ENCODE data around the gene NCAPD3.

NCAPD3 gene

GRCh38 chr11:134120143-134120850 is 103.5 kb downstream of the NCAPD3 start:
- DNase-seq (ENCODE audit: low spot score) = no peak
- WGBS, 2 donors (ENCODE audit: extremely low coverage in 2 of 2, insufficient read length in 2 of 2, insufficient replicate concordance in 1 of 2) = no CpG with 5 or more reads among the region's 13 CpGs
- no peak overlapping the region for H4K91ac ChIP-seq (ENCODE audit: low read depth, low read length, poor library complexity)
- H3K27me3 ChIP-seq (ENCODE audit: control insufficient read depth in 3 of 3, insufficient read depth in 3 of 3, low read depth in 1 of 3, low read length in 3 of 3) = peaks cover 0 to 2% (median 0%) of the 10 kb centered on the region in 3 experiments
- H3K79me1 ChIP-seq (ENCODE audit: low read depth, low read length) = peaks cover 3% of the 10 kb centered on the region
- no peak overlapping the region for H2BK12ac ChIP-seq (ENCODE audit: low read length)
- no peak overlapping the region for H3K27ac ChIP-seq (replicated peaks; ENCODE audit: low read length)
- no peak overlapping the region for H3K18ac ChIP-seq (ENCODE audit: low read length)
- no peak overlapping the region for H2AFZ ChIP-seq (ENCODE audit: low read length)
- no peak overlapping the region for H3K9ac ChIP-seq (ENCODE audit: low read depth, low read length, poor library complexity)
- H2BK120ac ChIP-seq (ENCODE audit: low read depth, low read length) = no peak overlapping the region
- peaks cover 0 to 6% of the 10 kb centered on the region in 2 donors for H3K36me3 ChIP-seq (replicated peaks in 1 of 2; ENCODE audit: control insufficient read depth in 2 of 2, insufficient read depth in 2 of 2, low read length in 2 of 2)
- no peak overlapping the region for H3K23ac ChIP-seq (ENCODE audit: low read depth, low read length, poor library complexity)
- H3K4me1 ChIP-seq (ENCODE audit: control insufficient read depth in 2 of 2, insufficient read depth in 1 of 2, low read depth in 1 of 2, low read length in 2 of 2) = peaks cover 10 to 27% of the 10 kb centered on the region in 2 donors
- no peak overlapping the region for H3K14ac ChIP-seq (ENCODE audit: low read length)
- no peak overlapping the region for H2AK5ac ChIP-seq (ENCODE audit: low read depth, low read length)
- H3K4ac ChIP-seq (ENCODE audit: low read length) = no peak overlapping the region
- H2BK15ac ChIP-seq (ENCODE audit: low read length) = no peak overlapping the region
- no peak overlapping the region for H3K4me2 ChIP-seq (ENCODE audit: insufficient read depth, low read length, poor library complexity, severe bottlenecking)
- no peaks in the 10 kb centered on the region for H3K9me3 ChIP-seq (replicated peaks in 1 of 2; ENCODE audit: control insufficient read depth in 2 of 2, insufficient read depth in 1 of 2, low read depth in 1 of 2, low read length in 2 of 2)
- no peak overlapping the region for H4K8ac ChIP-seq (ENCODE audit: low read depth, low read length)
- no peak overlapping the region for H3K4me3 ChIP-seq (ENCODE audit: low read length in 2 of 2)
- no peak overlapping the region for H2BK5ac ChIP-seq (ENCODE audit: low read length)

- no CpG with 5 or more reads among the region's 3 CpGs for WGBS, 2 donors (ENCODE audit: extremely low coverage in 2 of 2, insufficient read length in 2 of 2, insufficient replicate concordance in 1 of 2)
- Histone ChIP-seq H4K8ac (ENCODE audit: low read depth, low read length) (no peak overlapping the region), H2AFZ (ENCODE audit: low read length) (no peak overlapping the region), H2BK5ac (ENCODE audit: low read length) (no peak overlapping the region), H3K27me3 (ENCODE audit: control insufficient read depth in 3 of 3, insufficient read depth in 3 of 3, low read depth in 1 of 3, low read length in 3 of 3) (peaks cover 0 to under 1% (median 0%) of the 10 kb centered on the region in 3 experiments), H3K9ac (ENCODE audit: low read depth, low read length, poor library complexity) (no peak overlapping the region), H3K4me1 (ENCODE audit: control insufficient read depth in 2 of 2, insufficient read depth in 1 of 2, low read depth in 1 of 2, low read length in 2 of 2) (peaks cover 10 to 20% of the 10 kb centered on the region in 2 donors), H3K14ac (ENCODE audit: low read length) (no peak overlapping the region), H3K36me3 (replicated peaks in 1 of 2; ENCODE audit: control insufficient read depth in 2 of 2, insufficient read depth in 2 of 2, low read length in 2 of 2) (peaks cover 0 to 6% of the 10 kb centered on the region in 2 donors), H3K23ac (ENCODE audit: low read depth, low read length, poor library complexity) (no peak overlapping the region), H3K4me2 (ENCODE audit: insufficient read depth, low read length, poor library complexity, severe bottlenecking) (no peak overlapping the region), H3K4me3 (ENCODE audit: low read length in 2 of 2) (no peak overlapping the region), H2BK120ac (ENCODE audit: low read depth, low read length) (no peak overlapping the region), H3K79me1 (ENCODE audit: low read depth, low read length) (peaks cover 3% of the 10 kb centered on the region), H4K91ac (ENCODE audit: low read depth, low read length, poor library complexity) (no peak overlapping the region), H3K9me3 (replicated peaks in 1 of 2; ENCODE audit: control insufficient read depth in 2 of 2, insufficient read depth in 1 of 2, low read depth in 1 of 2, low read length in 2 of 2) (no peaks in the 10 kb centered on the region), H2AK5ac (ENCODE audit: low read depth, low read length) (no peak overlapping the region), H3K18ac (ENCODE audit: low read length) (no peak overlapping the region), H3K27ac (replicated peaks; ENCODE audit: low read length) (no peak overlapping the region), H3K4ac (ENCODE audit: low read length) (no peak overlapping the region), H2BK15ac (ENCODE audit: low read length) (no peak overlapping the region), H2BK12ac (ENCODE audit: low read length) (no peak overlapping the region)
- no peak for DNase-seq (ENCODE audit: low spot score)
These were observed 104.7 kb downstream of the NCAPD3 start for GRCh38 chr11:134119094-134119493.

- no peak for DNase-seq (ENCODE audit: low spot score)
- no peak overlapping the region for H3K4me3 ChIP-seq (ENCODE audit: low read length in 2 of 2)
- H3K9ac ChIP-seq (ENCODE audit: low read depth, low read length, poor library complexity) = no peak overlapping the region
- no peak overlapping the region for H3K23ac ChIP-seq (ENCODE audit: low read depth, low read length, poor library complexity)
- peaks cover 0 to 4% of the 10 kb centered on the region in 2 donors for H3K36me3 ChIP-seq (replicated peaks in 1 of 2; ENCODE audit: control insufficient read depth in 2 of 2, insufficient read depth in 2 of 2, low read length in 2 of 2)
- H2BK12ac ChIP-seq (ENCODE audit: low read length) = no peak overlapping the region
- no peak overlapping the region for H2BK15ac ChIP-seq (ENCODE audit: low read length)
- H2AFZ ChIP-seq (ENCODE audit: low read length) = no peak overlapping the region
- H3K79me1 ChIP-seq (ENCODE audit: low read depth, low read length) = peaks cover 3% of the 10 kb centered on the region
- H2BK5ac ChIP-seq (ENCODE audit: low read length) = no peak overlapping the region
- H3K9me3 ChIP-seq (replicated peaks in 1 of 2; ENCODE audit: control insufficient read depth in 2 of 2, insufficient read depth in 1 of 2, low read depth in 1 of 2, low read length in 2 of 2) = no peaks in the 10 kb centered on the region
- no peak overlapping the region for H3K4ac ChIP-seq (ENCODE audit: low read length)
- H2AK5ac ChIP-seq (ENCODE audit: low read depth, low read length) = no peak overlapping the region
- H3K18ac ChIP-seq (ENCODE audit: low read length) = no peak overlapping the region
- no peak overlapping the region for H4K91ac ChIP-seq (ENCODE audit: low read depth, low read length, poor library complexity)
- H4K8ac ChIP-seq (ENCODE audit: low read depth, low read length) = no peak overlapping the region
- H3K14ac ChIP-seq (ENCODE audit: low read length) = no peak overlapping the region
- H3K4me1 ChIP-seq (ENCODE audit: control insufficient read depth in 2 of 2, insufficient read depth in 1 of 2, low read depth in 1 of 2, low read length in 2 of 2) = peaks cover 10 to 20% of the 10 kb centered on the region in 2 donors
- no peak overlapping the region for H2BK120ac ChIP-seq (ENCODE audit: low read depth, low read length)
- H3K4me2 ChIP-seq (ENCODE audit: insufficient read depth, low read length, poor library complexity, severe bottlenecking) = no peak overlapping the region
- H3K27ac ChIP-seq (replicated peaks; ENCODE audit: low read length) = no peak overlapping the region
- H3K27me3 ChIP-seq (ENCODE audit: control insufficient read depth in 3 of 3, insufficient read depth in 3 of 3, low read depth in 1 of 3, low read length in 3 of 3) = no peaks in the 10 kb centered on the region
These were observed 105.8 kb downstream of the NCAPD3 start for GRCh38 chr11:134118006-134118405.

- Histone ChIP-seq H2BK120ac (ENCODE audit: low read depth, low read length) (no peak overlapping the region), H3K79me1 (ENCODE audit: low read depth, low read length) (peaks cover 3% of the 10 kb centered on the region), H3K9me3 (replicated peaks in 1 of 2; ENCODE audit: control insufficient read depth in 2 of 2, insufficient read depth in 1 of 2, low read depth in 1 of 2, low read length in 2 of 2) (peaks cover 0 to 10% of the 10 kb centered on the region in 2 donors), H4K91ac (ENCODE audit: low read depth, low read length, poor library complexity) (no peak overlapping the region), H2BK15ac (ENCODE audit: low read length) (no peak overlapping the region), H2BK5ac (ENCODE audit: low read length) (no peak overlapping the region), H3K23ac (ENCODE audit: low read depth, low read length, poor library complexity) (no peak overlapping the region), H4K8ac (ENCODE audit: low read depth, low read length) (no peak overlapping the region), H3K9ac (ENCODE audit: low read depth, low read length, poor library complexity) (no peak overlapping the region), H3K27ac (replicated peaks; ENCODE audit: low read length) (no peak overlapping the region), H3K4ac (ENCODE audit: low read length) (no peak overlapping the region), H3K14ac (ENCODE audit: low read length) (no peak overlapping the region), H3K18ac (ENCODE audit: low read length) (no peak overlapping the region), H3K4me3 (ENCODE audit: low read length in 2 of 2) (no peak overlapping the region), H3K36me3 (replicated peaks in 1 of 2; ENCODE audit: control insufficient read depth in 2 of 2, insufficient read depth in 2 of 2, low read length in 2 of 2) (peaks cover 4 to 15% of the 10 kb centered on the region in 2 donors), H2AFZ (ENCODE audit: low read length) (no peak overlapping the region), H3K27me3 (ENCODE audit: control insufficient read depth in 3 of 3, insufficient read depth in 3 of 3, low read depth in 1 of 3, low read length in 3 of 3) (no peaks in the 10 kb centered on the region), H2BK12ac (ENCODE audit: low read length) (no peak overlapping the region), H3K4me2 (ENCODE audit: insufficient read depth, low read length, poor library complexity, severe bottlenecking) (no peak overlapping the region), H3K4me1 (ENCODE audit: control insufficient read depth in 2 of 2, insufficient read depth in 1 of 2, low read depth in 1 of 2, low read length in 2 of 2) (peaks cover 10 to 19% of the 10 kb centered on the region in 2 donors), H2AK5ac (ENCODE audit: low read depth, low read length) (no peak overlapping the region)
- no peak for DNase-seq (ENCODE audit: low spot score)
- WGBS, 2 donors (ENCODE audit: extremely low coverage in 2 of 2, insufficient read length in 2 of 2, insufficient replicate concordance in 1 of 2) = no CpG with 5 or more reads among the region's 1 CpG
These were observed 107.6 kb downstream of the NCAPD3 start for GRCh38 chr11:134116210-134116609.

Measured in neuronal stem cell (in vitro differentiated cells).